Esophagus squamous epithelium (tissue), 5 donors: ENCODE measurements around the gene MTMR11. TPM values are rescaled to one million over a fixed set of nuclear protein-coding genes. Genes with fewer than 3 reads are reported as not detected.
"Not testable (repeated sequence)": the region's sequence is repeated elsewhere in the genome, so short reads cannot be mapped to it uniquely, and the experiment has no call there.

Experiments
- DNase-seq: peaks from one replicate; lab custom pipeline; 2025; lab: John Stamatoyannopoulos, UW
- H3K27ac ChIP-seq, 4 donors: fragments of 200-600 bp; sonication (generic); one replicate each; pipeline ENCODE4 v1.5.1; 2016 to 2019; ENCODE audit warnings: mild to moderate bottlenecking in 1 of 4
- H3K27me3 ChIP-seq, 4 donors: fragments of 200-600 bp; sonication (generic); 1 replicate in 3 of 4; 2 replicates in 1 of 4; pipeline versions ENCODE4 v1.5.1 to v1.6.0; 2017 to 2021; ENCODE audit warnings: antibody characterized with exemption in 1 of 4
- H3K36me3 ChIP-seq, 3 donors: fragments of 200-600 bp; sonication (generic); one replicate each; pipeline ENCODE4 v1.5.1; 2016 to 2019
- H3K4me1 ChIP-seq, 3 donors: fragments of 200-600 bp; sonication (generic); one replicate each; pipeline ENCODE4 v1.5.1; 2017 to 2019
- H3K4me3 ChIP-seq, 4 donors: fragments of 200-600 bp; sonication (generic); 1 replicate in 3 of 4; 2 replicates in 1 of 4; pipeline ENCODE4 v1.5.1; 2016 to 2019; ENCODE audit warnings: mild to moderate bottlenecking in 2 of 4, moderate library complexity in 1 of 4
- H3K9me3 ChIP-seq, 3 donors: fragments of 200-600 bp; sonication (generic); one replicate each; pipeline ENCODE4 v1.5.1; 2016 to 2019
- POLR2A ChIP-seq, 4 donors: fragments of 450-650 bp; IDR thresholded peaks; one replicate each; pipeline ENCODE4 v1.6.1; 2017; ENCODE audit warnings: antibody characterized with exemption in 4 of 4, mild to moderate bottlenecking in 4 of 4, moderate library complexity in 3 of 4
- WGBS, 2 donors: methylation state at CpG; one replicate each; pipeline ENCODE4 v1.1.5; 2018; 5-methylcytosine and 5-hydroxymethylcytosine counted together
- intact Hi-C: fragments of 100-400 bp; cut with DNase I; formaldehyde crosslinking; loops from one replicate; pipeline ENCODE4 v1.15.0; 2022
- total RNA-seq, 4 donors: library from RNA; depleted of rRNA; stranded (reverse); fragments of >200 nt; gene quantifications; one replicate each; pipeline ENCODE4 v1.1.0, GENCODE V29; 2016
- TF ChIP-seq, protein P1 (sequence below), 6 experiments: fragments of 450-650 bp in 4 of 6; fragments of 200-600 bp in 2 of 6; sonication (generic) in 2 of 6; IDR thresholded peaks; one replicate each; pipeline ENCODE4 v1.5.1; 2016 to 2019; ENCODE audit warnings: antibody characterized with exemption in 6 of 6, mild to moderate bottlenecking in 4 of 6, moderate library complexity in 4 of 6
- donor health status: DM: yes; HTN: yes; CAD: no.

The MTMR11 gene
- total RNA-seq, 4 donors from 2014 or later = 3.9 to 13.5 (median 10.6) TPM

DNA sequence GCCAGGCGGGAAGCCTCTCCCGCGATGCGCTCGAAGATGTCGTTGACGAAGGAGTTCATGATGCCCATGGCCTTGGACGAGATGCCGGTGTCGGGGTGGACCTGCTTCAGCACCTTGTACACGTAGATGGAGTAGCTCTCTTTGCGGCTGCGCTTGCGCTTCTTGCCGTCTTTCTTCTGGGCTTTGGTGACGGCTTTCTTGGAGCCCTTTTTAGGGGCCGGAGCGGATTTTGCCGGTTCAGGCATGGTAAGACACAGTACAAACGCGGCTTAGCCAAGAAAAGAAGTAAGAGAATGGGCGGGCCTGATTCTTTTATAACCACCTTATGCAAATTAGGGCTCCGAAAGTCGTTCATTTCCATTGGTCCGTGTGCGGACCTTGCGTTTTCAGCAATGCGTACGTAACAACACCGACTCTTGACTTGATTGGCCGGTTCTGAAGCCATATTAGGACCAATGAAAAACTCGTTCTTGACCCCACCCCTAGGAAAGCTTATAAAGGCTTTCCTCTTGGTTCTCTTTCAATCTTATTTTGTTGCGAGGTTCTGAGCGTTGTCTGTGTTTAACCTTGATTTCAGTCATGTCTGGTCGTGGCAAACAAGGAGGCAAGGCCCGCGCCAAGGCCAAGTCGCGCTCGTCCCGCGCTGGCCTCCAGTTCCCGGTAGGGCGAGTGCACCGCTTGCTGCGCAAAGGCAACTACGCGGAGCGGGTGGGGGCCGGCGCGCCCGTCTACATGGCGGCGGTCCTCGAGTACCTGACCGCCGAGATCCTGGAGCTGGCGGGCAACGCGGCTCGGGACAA is 50.1 kb downstream of the MTMR11 start:
- Histone ChIP-seq H3K27ac (peak overlapping the region; percentile 94 to 100 (median 99)), H3K36me3 (no peaks in the 10 kb centered on the region), H3K4me3 (peak overlapping the region; percentile 56 to 75 (median 62)), H3K4me1 (peaks cover 8 to 48% (median 14%) of the 10 kb centered on the region in 3 donors), H3K27me3 (no peaks in the 10 kb centered on the region), H3K9me3 (no peaks in the 10 kb centered on the region)
- DNase-seq = peak; percentile 79
- intact Hi-C loops = no loop called here
- TF ChIP-seq POLR2A (IDR thresholded peaks at IDR 0.05) = peak; percentile 11 to 100 (median 100)
- TF ChIP-seq, protein P1, sequence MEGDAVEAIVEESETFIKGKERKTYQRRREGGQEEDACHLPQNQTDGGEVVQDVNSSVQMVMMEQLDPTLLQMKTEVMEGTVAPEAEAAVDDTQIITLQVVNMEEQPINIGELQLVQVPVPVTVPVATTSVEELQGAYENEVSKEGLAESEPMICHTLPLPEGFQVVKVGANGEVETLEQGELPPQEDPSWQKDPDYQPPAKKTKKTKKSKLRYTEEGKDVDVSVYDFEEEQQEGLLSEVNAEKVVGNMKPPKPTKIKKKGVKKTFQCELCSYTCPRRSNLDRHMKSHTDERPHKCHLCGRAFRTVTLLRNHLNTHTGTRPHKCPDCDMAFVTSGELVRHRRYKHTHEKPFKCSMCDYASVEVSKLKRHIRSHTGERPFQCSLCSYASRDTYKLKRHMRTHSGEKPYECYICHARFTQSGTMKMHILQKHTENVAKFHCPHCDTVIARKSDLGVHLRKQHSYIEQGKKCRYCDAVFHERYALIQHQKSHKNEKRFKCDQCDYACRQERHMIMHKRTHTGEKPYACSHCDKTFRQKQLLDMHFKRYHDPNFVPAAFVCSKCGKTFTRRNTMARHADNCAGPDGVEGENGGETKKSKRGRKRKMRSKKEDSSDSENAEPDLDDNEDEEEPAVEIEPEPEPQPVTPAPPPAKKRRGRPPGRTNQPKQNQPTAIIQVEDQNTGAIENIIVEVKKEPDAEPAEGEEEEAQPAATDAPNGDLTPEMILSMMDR (IDR thresholded peaks at IDR 0.05) = peak in 3 of 6 experiments; percentile 13 to 26 (median 26)
- 0% methylated on average over 18 to 24 of the region's 62 CpGs for WGBS, 2 donors

DNA sequence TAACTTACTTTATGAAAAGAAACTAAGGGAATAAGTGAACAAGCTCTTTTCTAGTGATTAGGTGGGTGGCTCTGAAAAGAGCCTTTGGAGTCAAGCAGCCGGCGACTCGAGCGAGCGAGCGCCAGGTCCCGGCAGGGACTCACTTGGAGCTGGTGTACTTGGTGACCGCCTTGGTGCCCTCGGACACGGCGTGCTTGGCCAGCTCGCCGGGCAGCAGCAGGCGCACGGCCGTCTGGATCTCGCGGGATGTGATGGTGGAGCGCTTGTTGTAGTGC is 50.6 kb downstream of the MTMR11 start:
- peaks cover 8 to 48% (median 14%) of the 10 kb centered on the region in 3 donors for H3K4me1 ChIP-seq
- intact Hi-C loops, H3K36me3 ChIP-seq, DNase-seq, H3K27me3 ChIP-seq, H3K9me3 ChIP-seq: not testable (repeated sequence)
- H3K4me3 ChIP-seq = peak overlapping the region; percentile 56 to 75 (median 62)
- WGBS, 2 donors = 0% methylated on average over 6 to 19 of the region's 19 CpGs
- H3K27ac ChIP-seq = peak overlapping the region; percentile 94 to 100 (median 99)

DNA sequence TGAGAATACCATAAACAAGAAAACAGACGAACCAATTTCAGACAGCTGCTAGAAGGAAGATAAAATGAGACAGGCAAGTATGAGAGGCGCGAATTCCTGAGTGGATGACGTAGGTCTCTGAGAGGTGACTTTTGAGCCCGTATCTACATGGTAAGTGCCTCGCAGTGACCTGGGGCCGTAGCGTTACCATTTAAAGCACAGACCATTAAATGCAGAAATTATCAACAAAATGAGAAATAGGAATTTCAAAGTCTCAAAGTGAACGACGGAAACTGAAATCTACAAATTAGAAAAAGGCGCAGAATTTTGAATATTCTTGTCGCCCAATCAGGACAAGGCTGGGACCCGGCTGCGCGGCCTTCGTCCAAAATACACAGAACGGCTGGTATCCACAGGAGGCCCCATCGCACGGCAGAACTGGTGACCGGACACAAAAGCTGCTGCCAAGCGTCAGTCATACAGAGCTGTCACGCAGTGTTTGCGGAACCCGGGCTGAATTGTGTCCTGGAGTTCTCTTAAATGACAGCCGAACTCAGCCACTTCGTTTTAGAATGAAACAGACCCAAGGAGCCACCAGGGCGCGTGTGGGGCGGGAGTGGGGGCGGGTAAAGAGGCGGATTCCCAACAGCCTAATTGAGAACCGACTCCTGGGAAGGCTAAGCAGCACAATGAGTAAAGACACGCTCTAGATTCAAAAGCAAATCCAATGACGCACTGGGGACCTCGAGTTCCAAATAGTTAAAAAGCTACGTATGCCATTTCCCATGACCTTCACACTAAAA is 51.1 kb downstream of the MTMR11 start:
- 0 to 1% methylated on average over 29 to 34 of the region's 36 CpGs for WGBS, 2 donors

DNA sequence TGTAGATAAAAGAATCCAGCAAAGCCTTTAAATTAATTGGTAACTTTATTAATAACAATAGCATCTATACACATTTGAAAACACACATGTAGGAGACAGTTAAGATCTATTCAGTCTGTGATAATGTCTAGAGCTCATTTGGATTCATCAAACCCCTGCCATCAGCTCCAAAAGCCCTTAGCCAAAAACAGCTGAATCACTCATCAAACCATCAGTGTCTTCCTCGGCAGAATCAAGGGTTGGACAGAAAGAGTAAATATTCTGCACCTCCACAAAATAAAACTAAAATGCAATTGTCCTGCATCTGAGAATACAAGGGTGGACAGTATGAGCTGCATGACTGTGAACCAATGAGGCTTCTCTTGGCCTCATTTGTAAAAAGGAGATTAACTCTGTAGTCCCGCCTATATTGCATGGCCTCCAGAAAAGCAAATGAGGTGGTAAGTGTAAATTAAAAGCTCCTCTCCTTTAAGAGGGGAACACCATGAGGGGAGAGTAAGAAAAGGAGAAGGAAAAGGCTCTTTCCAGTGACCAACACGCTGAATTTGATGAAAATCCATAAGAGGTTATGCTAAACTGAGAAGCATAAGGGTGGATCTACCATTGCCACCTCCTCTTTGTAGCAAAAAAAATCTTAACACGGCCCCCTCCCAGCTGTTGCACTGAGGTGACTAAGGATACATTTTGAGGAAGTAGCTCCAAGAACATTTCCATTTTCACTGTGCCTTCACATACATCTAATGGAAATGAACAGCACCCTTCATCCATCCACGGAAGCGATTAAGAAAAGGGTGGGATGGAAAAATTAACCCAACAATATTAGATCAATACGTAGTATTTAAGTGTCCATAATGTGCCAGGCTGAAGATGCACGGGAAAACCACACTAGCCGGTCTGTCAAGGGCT is 52.0 kb downstream of the MTMR11 start:
- Histone ChIP-seq H3K27me3 (no peaks in the 10 kb centered on the region), H3K9me3 (no peaks in the 10 kb centered on the region), H3K27ac (peak overlapping the region; percentile 94 to 100 (median 99)), H3K4me3 (peak overlapping the region; percentile 56 to 75 (median 62)), H3K36me3 (no peaks in the 10 kb centered on the region), H3K4me1 (peaks cover 8 to 47% (median 14%) of the 10 kb centered on the region in 3 donors)
- intact Hi-C loops = no loop called here
- WGBS, 2 donors = 3 to 5% methylated on average over 9 of the region's 9 CpGs
- TF ChIP-seq, protein P1 (IDR thresholded peaks at IDR 0.05) = no peak
- peak in 1 of 4 donors; percentile 9 for TF ChIP-seq POLR2A (IDR thresholded peaks at IDR 0.05)
- DNase-seq = no peak

More for the DNA sequence above, 51.1 kb downstream of the MTMR11 start:
- Histone ChIP-seq H3K27ac (peak overlapping the region; percentile 94 to 100 (median 99)), H3K4me1 (peaks cover 8 to 48% (median 14%) of the 10 kb centered on the region in 3 donors), H3K27me3 (no peaks in the 10 kb centered on the region), H3K4me3 (peak overlapping the region; percentile 56 to 75 (median 62)), H3K9me3 (no peaks in the 10 kb centered on the region), H3K36me3 (no peaks in the 10 kb centered on the region)
- TF ChIP-seq, protein P1 (IDR thresholded peaks at IDR 0.05) = peak in 2 of 6 experiments; percentile 24 to 28
- TF ChIP-seq POLR2A (IDR thresholded peaks at IDR 0.05) = peak in 2 of 4 donors; percentile 56 to 70
- peak; percentile 53 for DNase-seq
- intact Hi-C loops = no loop called here

DNA sequence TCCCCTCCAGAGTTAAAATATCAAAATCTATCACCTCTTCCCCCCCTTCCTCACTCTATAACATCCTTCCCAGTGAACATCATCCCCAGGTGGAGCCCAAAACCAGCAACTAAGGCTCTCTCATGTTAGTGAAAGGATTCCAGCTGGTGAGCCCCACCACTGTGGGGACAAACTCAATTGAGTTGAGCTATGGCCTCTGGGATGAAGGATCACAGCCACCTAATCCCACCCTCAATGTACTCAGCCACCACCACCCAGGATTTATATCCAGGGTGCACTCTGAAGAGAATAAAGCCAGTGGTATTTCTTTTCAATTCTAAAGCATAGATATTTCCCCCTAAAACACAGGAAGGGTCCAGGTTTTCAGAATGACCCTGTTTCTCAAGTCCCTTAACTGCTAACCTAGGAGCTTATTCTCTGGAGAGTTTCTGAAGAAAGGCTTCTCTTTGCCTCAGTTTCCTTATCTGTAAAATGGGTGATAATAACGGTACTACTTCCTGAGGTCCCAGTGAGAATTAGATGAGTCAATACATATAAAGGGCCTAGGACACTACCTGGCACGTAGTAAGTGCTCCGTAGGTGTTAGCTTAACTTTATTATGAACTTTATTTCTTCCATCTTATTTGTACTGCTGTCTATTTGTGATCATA is 53.0 kb downstream of the MTMR11 start:
- TF ChIP-seq, protein P1 (IDR thresholded peaks at IDR 0.05) = no peak
- peak in 1 of 4 donors; percentile 17 for TF ChIP-seq POLR2A (IDR thresholded peaks at IDR 0.05)
- 71 to 81% methylated on average over 3 of the region's 3 CpGs for WGBS, 2 donors
- intact Hi-C loops = no loop called here
- DNase-seq = no peak
- no peaks in the 10 kb centered on the region for H3K36me3 ChIP-seq
- peak overlapping the region in 1 of 4 donors; percentile 99 for H3K27ac ChIP-seq
- peaks cover 8 to 37% (median 14%) of the 10 kb centered on the region in 3 donors for H3K4me1 ChIP-seq
- no peak overlapping the region for H3K4me3 ChIP-seq
- no peaks in the 10 kb centered on the region for H3K9me3 ChIP-seq
- no peaks in the 10 kb centered on the region for H3K27me3 ChIP-seq
